NCI-H128 (cell line): ENCODE measurements around the gene AEBP1.

Experiments used
- DNase-seq: peaks from one replicate; lab custom pipeline; 2025; ENCODE audit not compliant: unreplicated experiment; lab: John Stamatoyannopoulos, UW

The AEBP1 gene

DNA sequence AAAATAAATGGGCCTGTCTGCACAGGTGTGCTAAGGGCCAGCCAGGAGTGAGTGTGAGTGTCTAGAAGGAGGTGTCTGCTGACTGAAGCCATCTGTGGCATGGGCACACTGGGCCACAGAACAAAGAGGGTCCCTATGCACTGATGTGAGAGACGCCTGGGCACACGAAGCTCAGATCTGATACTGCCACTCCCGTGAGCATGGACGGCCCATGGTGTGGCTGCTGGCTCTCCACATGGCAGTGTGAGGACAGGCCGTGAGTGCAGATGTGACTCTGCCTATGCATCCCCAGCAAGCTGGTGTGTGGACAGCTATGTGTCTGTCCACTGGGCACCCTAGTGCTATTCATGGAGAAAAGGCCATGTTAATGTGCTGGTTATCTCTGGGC, 49.8 kb downstream of the AEBP1 start:
- no peak for DNase-seq

DNA sequence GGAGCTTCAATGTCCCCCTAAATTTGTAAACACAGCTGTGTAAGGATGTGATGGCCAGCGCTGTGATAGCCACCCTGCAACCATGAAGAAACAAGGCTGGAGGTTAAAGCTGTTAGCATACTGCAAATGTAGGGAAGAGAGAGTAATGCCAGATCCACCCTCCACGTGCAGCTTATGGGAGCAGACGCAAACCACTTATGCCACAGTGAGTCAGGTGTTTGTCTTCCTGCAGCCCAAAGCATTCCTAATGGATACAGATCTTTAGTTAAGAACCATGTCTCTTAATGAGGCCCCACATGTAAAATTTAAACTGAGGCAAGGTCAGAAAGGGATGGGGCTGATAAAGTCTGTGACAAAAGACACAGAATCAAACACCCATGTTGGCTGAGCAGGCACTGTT, 50.6 kb downstream of the AEBP1 start:
- DNase-seq, result no peak

DNA sequence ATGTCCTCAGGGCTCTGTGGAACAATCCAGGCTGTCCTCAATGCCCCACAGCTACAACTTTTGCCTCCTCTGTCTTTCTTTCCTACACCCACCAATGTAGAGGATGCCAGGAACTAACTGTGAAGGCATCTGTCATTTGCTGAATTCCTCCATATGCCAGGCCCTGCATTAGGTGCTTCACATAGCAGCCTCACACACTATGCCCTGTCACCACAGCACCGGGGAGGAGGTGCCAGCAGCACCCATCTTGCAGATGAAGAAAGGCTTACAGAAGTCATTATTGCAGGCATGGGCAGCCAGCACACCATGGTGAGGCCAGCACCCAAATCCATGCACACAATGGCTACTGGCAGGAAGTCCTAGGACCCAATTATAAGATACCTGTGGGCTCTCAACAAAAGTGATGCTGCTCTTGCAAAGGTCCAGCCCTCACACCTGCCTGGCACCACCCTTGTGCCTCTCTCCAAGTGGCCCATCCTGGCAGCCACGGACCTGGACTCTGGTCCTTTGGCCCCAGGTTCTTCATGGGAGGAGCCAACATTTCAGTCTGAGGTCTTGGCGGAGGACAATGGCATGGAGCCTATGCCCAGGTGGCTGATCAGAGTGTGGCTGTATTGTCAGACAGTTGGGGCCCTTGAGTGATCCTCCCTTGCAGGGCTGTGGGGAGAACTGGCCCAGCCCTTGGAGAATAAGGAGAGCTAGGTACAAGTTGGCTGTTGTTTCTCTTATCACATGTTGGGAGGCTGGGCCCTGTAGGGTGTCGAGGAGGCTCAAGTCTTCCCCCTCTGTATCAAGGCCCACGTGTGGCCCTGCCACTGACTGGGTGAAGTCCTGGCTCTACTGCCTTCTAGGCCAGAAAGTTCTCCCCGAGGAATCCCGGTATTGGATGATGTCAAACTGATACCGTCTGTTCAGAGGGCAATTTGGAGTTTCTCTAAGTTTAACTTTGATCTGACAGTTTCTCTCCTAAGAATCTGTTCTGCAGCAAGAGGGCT, 51.3 kb downstream of the AEBP1 start:
- DNase-seq, result no peak

GRCh38 chr7:44156453-44157010, 52.4 kb downstream of the AEBP1 start:
- no peak for DNase-seq

- DNase-seq, result no peak
These were observed 53.3 kb downstream of the AEBP1 start for GRCh38 chr7:44157116-44158080.

DNA sequence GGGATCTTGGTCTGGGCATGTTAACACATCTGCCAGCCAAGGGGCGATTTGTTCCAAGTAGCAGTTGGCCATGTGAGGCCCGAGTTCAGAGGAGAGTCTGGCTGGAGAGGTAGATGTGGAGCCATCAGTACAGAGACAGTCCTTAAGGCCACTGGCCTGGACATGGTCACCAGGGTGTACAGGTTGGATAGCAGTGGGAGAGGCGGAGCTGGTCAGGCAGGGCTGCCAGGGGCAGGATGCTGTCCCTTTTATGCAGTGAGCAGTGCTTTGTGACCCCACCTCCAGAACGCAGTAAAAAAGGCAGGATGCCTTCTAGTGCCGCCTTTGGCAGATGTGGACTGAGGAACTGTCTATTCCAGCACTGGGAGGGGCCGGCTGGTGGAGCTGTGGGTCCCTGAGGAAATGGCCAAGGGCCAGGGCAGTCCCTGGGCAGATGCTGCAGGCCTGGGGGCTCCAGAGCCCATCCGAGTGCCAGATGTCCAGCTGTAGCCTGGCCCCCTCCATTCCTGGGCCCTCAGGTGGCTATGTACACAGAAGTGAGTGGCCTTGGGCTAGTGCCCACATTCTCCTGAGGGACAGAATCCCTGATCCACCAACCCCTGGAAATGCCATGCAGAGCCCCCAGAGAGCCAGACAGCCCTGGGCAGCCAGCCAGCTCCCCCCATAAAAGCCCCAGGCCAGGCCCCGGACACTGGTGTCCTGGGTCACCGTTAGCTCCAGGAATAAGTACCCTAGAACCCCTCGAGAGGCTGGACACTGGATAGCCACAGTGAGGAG, 54.1 kb downstream of the AEBP1 start:
- DNase-seq, result no peak

GRCh38 chr7:44158873-44159631, 54.9 kb downstream of the AEBP1 start:
- no peak for DNase-seq

GRCh38 chr7:44159824-44160630, 55.9 kb downstream of the AEBP1 start:
- DNase-seq, result no peak

DNA sequence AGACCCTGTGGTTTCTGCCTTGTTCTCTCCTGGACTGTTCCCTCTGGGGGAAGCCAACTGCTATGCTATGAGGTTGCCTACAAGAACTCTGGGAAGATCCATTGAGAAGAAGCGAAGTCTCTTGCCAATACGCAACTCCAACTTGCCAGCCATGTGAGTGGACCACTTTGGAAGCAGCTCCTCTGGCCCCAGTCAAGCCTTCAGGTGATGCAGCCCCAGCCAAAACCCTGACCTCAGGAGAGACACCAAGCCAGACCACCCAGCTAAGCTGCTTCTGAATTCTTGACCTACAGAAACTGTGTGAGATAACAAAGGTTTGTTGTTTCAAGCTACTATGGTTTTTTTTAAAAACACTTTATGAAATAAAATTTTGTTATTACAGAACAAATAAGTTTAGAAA, 57.2 kb downstream of the AEBP1 start:
- no peak for DNase-seq

DNA sequence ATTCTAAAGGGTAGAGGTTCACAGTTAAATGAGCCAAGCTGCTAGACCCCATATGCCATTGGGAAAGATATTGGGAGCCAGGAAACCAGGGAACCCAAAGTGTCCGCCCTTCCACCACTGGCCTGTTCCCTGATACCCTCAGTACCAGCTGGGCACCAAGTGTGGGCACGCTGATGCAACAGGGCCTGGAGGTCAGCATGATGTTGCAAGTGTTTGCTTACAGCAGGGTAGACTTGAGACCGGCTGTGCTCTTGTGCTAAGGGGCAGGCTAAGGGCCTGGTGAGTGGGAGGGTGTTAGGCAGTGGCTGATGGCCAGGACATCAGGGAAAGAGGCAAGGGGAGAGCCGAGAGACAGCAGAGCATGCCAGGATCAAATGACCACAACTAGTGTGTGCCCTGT, 58.0 kb downstream of the AEBP1 start:
- DNase-seq, result no peak

DNA sequence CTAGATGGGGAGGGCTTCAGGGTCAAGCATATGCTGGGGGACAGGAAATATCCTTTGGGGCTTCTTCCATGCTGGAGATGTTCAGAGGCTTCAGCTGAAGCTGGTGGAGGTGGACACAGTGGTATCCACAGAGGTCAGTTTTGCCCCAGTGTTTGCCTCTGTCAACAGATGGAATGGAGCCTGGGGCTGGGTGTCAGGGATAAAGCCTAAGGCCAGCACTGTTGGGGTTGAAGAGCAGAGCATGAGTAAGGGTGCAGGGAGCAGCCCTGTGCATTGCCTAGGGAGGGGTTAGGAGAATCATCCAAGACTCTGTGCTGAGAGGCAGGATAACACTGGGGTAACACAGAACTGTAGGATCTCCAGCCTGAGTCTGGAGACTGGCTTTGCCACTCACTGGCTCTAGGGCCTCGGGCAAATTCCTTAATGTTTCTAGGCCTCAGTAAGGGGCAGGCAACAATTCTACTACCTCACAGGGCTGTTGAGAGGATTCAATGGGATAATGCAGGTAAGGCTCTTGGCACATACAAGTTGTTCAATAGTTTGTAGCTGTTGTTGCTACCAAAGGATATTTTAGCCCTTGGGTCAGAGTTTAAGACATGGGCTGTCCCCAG, 58.7 kb downstream of the AEBP1 start:
- DNase-seq, result no peak

DNA sequence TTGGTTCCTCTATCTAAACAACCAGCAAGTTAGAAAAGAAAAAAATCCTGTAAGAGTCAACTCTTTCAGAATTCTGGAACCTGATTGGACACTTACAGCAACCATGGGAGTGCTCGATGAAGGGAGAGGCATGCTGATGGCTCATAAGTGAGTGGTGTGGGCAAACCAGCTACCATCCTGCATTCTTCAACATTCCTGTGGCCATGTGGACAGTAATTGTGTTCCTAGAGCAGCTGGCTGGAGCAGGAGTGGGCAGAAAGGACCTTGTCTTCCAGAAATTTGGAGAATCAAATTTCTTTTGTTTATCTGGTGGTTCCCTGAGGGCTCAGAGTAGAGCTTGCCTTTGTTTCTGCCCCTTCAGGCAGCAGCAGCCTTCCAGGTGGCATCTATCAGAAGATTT, 59.4 kb downstream of the AEBP1 start:
- no peak for DNase-seq
